ENCODE data around the gene PAFAH1B2. TPM values are rescaled to one million over a fixed set of nuclear protein-coding genes. Genes with fewer than 3 reads are reported as not detected.

The PAFAH1B2 gene
- total and polyA plus RNA-seq, 10 of the 15 experiments (the other 5 are each of a cell fraction or from before 2014, with no cell fraction given) = 17.6 to 64.8 (median 47.6) TPM

GRCh38 chr11:117193130-117194020 lies 49.3 kb downstream of the PAFAH1B2 start:
- H3K4me2 ChIP-seq (ENCODE audit: control insufficient read depth, insufficient read depth) = no peak overlapping the region
- in situ Hi-C loops (cut with MboI) = no loop called here
- no peak overlapping the region for H3K27ac ChIP-seq (ENCODE audit: control insufficient read depth, insufficient read depth)
- WGBS (ENCODE audit: insufficient coverage, insufficient replicate concordance, low lambda C conversion rate, missing lambda C conversion rate) = 98% methylated on average over 14 of the region's 15 CpGs
- BruUV-seq (replicated peaks) = no TSS peak
- POLR2A ChIA-PET = interaction anchor here (0.6 kb wide), 1 partner anchor 458 kb away, joined by 3 read pairs; no protein-coding TSS in a partner anchor
- SMC1A ChIA-PET (ENCODE audit: uncharacterized antibody, unreplicated experiment) = no interaction called here
- intact Hi-C loops (cut with micrococcal nuclease; ENCODE audit: unreplicated experiment) = no loop called here
- FAIRE-seq (no peak), DNase-seq (ENCODE audit: low read depth, low spot score) (no peak), ATAC-seq (no peak)
- CTCF ChIA-PET = interaction anchor here (3.0 to 4.0 kb wide), 2 partner anchors 12 to 34 kb away, joined by 16 to 18 read pairs; no protein-coding TSS in a partner anchor
- H3K9ac ChIP-seq (ENCODE audit: control insufficient read depth, insufficient read depth, low read length) = no peak overlapping the region
- no peaks in the 10 kb centered on the region for H4K20me1 ChIP-seq (ENCODE audit: control insufficient read depth, insufficient read depth)
- no peaks in the 10 kb centered on the region for H3K9me3 ChIP-seq (replicated peaks; ENCODE audit: control insufficient read depth, insufficient read depth, low read length)
- no peak overlapping the region for H3K4me3 ChIP-seq
- no peak overlapping the region for H2AFZ ChIP-seq (ENCODE audit: control insufficient read depth, low read depth, low read length)
- peaks cover 3 to 7% of the 10 kb centered on the region in 2 experiments; a peak in 3 of 4 replicates for H3K36me3 ChIP-seq (ENCODE audit: control insufficient read depth in 2 of 2, insufficient read depth in 2 of 2, low read length in 1 of 2)
- no peaks in the 10 kb centered on the region for H3K27me3 ChIP-seq (replicated peaks in 1 of 2; ENCODE audit: control insufficient read depth in 2 of 2, insufficient read depth in 2 of 2, low read length in 1 of 2)
- no peaks in the 10 kb centered on the region for H3K79me2 ChIP-seq (ENCODE audit: control insufficient read depth, insufficient read depth, low read length)
- RAD21 ChIA-PET (ENCODE audit: unreplicated experiment) = interaction anchor here (1.1 kb wide), 1 partner anchor 12 kb away, joined by 3 read pairs; no protein-coding TSS in a partner anchor
- peaks cover 19% of the 10 kb centered on the region for H3K4me1 ChIP-seq (ENCODE audit: control insufficient read depth, insufficient read depth, low read length)
- TF ChIP-seq BACH1 (IDR thresholded peaks at IDR 0.05; ENCODE audit: borderline replicate concordance) (no peak), EP300 (IDR thresholded peaks at IDR 0.05; ENCODE audit: borderline replicate concordance in 1 of 2, control insufficient read depth in 1 of 2, low read depth in 2 of 2, low read length in 2 of 2) (no peak), HCFC1 (IDR thresholded peaks at IDR 0.05; ENCODE audit: low read length) (no peak), IRF5 (IDR thresholded peaks at IDR 0.05; ENCODE audit: borderline replicate concordance) (no peak), SIX5 (IDR thresholded peaks at IDR 0.05; ENCODE audit: low read depth, low read length, severe bottlenecking) (no peak), CHD4 (IDR thresholded peaks at IDR 0.05) (no peak), MTA2 (IDR thresholded peaks at IDR 0.05; ENCODE audit: low read depth) (no peak), MEF2B (IDR thresholded peaks at IDR 0.05; ENCODE audit: partially characterized antibody, poor library complexity, severe bottlenecking) (no peak), ZBTB33 (IDR thresholded peaks at IDR 0.05) (no peak), CUX1 (IDR thresholded peaks at IDR 0.05; ENCODE audit: insufficient replicate concordance, low read depth, low read length) (no peak), BHLHE40 (IDR thresholded peaks at IDR 0.05; ENCODE audit: borderline replicate concordance in 1 of 2, low read depth in 2 of 2, low read length in 1 of 2) (no peak), SREBF1 (IDR thresholded peaks at IDR 0.05; ENCODE audit: low read length) (no peak), HDGF (IDR thresholded peaks at IDR 0.05) (no peak)
